Measurements from ENCODE around the gene FZD1.

The FZD1 gene

GRCh38 chr7:91280185-91280584, 16.0 kb downstream of the FZD1 start:
- Histone ChIP-seq H3K56ac (ENCODE audit: low read length) (no peak overlapping the region), H4K5ac (ENCODE audit: low read length) (no peak overlapping the region), H3K9ac (ENCODE audit: low read length) (no peak overlapping the region), H3K27ac (ENCODE audit: low read depth, low read length) (no peak overlapping the region), H3K27me3 (ENCODE audit: insufficient read depth, low read length, poor library complexity) (no peaks in the 10 kb centered on the region), H4K8ac (ENCODE audit: low read depth, low read length) (no peak overlapping the region), H3K4me1 (ENCODE audit: control insufficient read depth, low read depth, low read length) (no peaks in the 10 kb centered on the region), H3K4me3 (ENCODE audit: low read length) (no peak overlapping the region), H3K18ac (ENCODE audit: low read length) (no peak overlapping the region), H3K4ac (ENCODE audit: low read depth, low read length) (no peak overlapping the region), H2BK15ac (replicated peaks; ENCODE audit: low read depth) (no peak overlapping the region), H3K23ac (ENCODE audit: low read length) (no peak overlapping the region), H3K79me1 (ENCODE audit: low read length) (no peaks in the 10 kb centered on the region), H3K4me2 (ENCODE audit: low read length) (no peak overlapping the region), H2AK5ac (ENCODE audit: low read length) (no peak overlapping the region), H2BK5ac (ENCODE audit: low read length) (no peak overlapping the region), H3K36me3 (ENCODE audit: control insufficient read depth, insufficient read depth, low read length) (no peaks in the 10 kb centered on the region), H3K79me2 (ENCODE audit: control insufficient read depth, insufficient read depth, low read length) (no peaks in the 10 kb centered on the region), H2BK120ac (ENCODE audit: low read depth, low read length) (no peak overlapping the region)
- peak; percentile 44 for DNase-seq
- WGBS (ENCODE audit: extremely low coverage, insufficient coverage, low lambda C conversion rate), result no CpG with 5 or more reads among the region's 1 CpG

GRCh38 chr7:91280604-91281003, 16.4 kb downstream of the FZD1 start:
- Histone ChIP-seq H3K18ac (ENCODE audit: low read length) (no peak overlapping the region), H3K27me3 (ENCODE audit: insufficient read depth, low read length, poor library complexity) (no peaks in the 10 kb centered on the region), H3K56ac (ENCODE audit: low read length) (no peak overlapping the region), H2BK15ac (replicated peaks; ENCODE audit: low read depth) (no peak overlapping the region), H3K4me2 (ENCODE audit: low read length) (no peak overlapping the region), H3K4me1 (ENCODE audit: control insufficient read depth, low read depth, low read length) (no peaks in the 10 kb centered on the region), H2BK5ac (ENCODE audit: low read length) (no peak overlapping the region), H3K36me3 (ENCODE audit: control insufficient read depth, insufficient read depth, low read length) (no peaks in the 10 kb centered on the region), H3K9ac (ENCODE audit: low read length) (no peak overlapping the region), H4K8ac (ENCODE audit: low read depth, low read length) (no peak overlapping the region), H4K5ac (ENCODE audit: low read length) (no peak overlapping the region), H2BK120ac (ENCODE audit: low read depth, low read length) (no peak overlapping the region), H3K23ac (ENCODE audit: low read length) (no peak overlapping the region), H3K4me3 (ENCODE audit: low read length) (no peak overlapping the region), H3K79me2 (ENCODE audit: control insufficient read depth, insufficient read depth, low read length) (no peaks in the 10 kb centered on the region), H3K79me1 (ENCODE audit: low read length) (no peaks in the 10 kb centered on the region), H2AK5ac (ENCODE audit: low read length) (no peak overlapping the region), H3K27ac (ENCODE audit: low read depth, low read length) (no peak overlapping the region), H3K4ac (ENCODE audit: low read depth, low read length) (no peak overlapping the region)
- WGBS (ENCODE audit: extremely low coverage, insufficient coverage, low lambda C conversion rate), result no CpG with 5 or more reads among the region's 1 CpG
- no peak for DNase-seq

- H2AK5ac ChIP-seq (ENCODE audit: low read length), result no peak overlapping the region
- DNase-seq, result no peak
- no peaks in the 10 kb centered on the region for H3K79me1 ChIP-seq (ENCODE audit: low read length)
- H2BK120ac ChIP-seq (ENCODE audit: low read depth, low read length), result no peak overlapping the region
- no peak overlapping the region for H2BK5ac ChIP-seq (ENCODE audit: low read length)
- H4K5ac ChIP-seq (ENCODE audit: low read length), result no peak overlapping the region
- H3K36me3 ChIP-seq (ENCODE audit: control insufficient read depth, insufficient read depth, low read length), result no peaks in the 10 kb centered on the region
- no peak overlapping the region for H3K9ac ChIP-seq (ENCODE audit: low read length)
- H3K56ac ChIP-seq (ENCODE audit: low read length), result no peak overlapping the region
- no peaks in the 10 kb centered on the region for H3K4me1 ChIP-seq (ENCODE audit: control insufficient read depth, low read depth, low read length)
- no peak overlapping the region for H3K23ac ChIP-seq (ENCODE audit: low read length)
- no peaks in the 10 kb centered on the region for H3K79me2 ChIP-seq (ENCODE audit: control insufficient read depth, insufficient read depth, low read length)
- H3K4me3 ChIP-seq (ENCODE audit: low read length), result no peak overlapping the region
- H4K8ac ChIP-seq (ENCODE audit: low read depth, low read length), result no peak overlapping the region
- no peak overlapping the region for H3K18ac ChIP-seq (ENCODE audit: low read length)
- no CpG with 5 or more reads among the region's 7 CpGs for WGBS (ENCODE audit: extremely low coverage, insufficient coverage, low lambda C conversion rate)
- H3K27ac ChIP-seq (ENCODE audit: low read depth, low read length), result no peak overlapping the region
- H3K4ac ChIP-seq (ENCODE audit: low read depth, low read length), result no peak overlapping the region
- no peaks in the 10 kb centered on the region for H3K27me3 ChIP-seq (ENCODE audit: insufficient read depth, low read length, poor library complexity)
- no peak overlapping the region for H2BK15ac ChIP-seq (replicated peaks; ENCODE audit: low read depth)
- H3K4me2 ChIP-seq (ENCODE audit: low read length), result no peak overlapping the region
Observed at GRCh38 chr7:91285696-91286355, 21.6 kb downstream of the FZD1 start.

- no peak overlapping the region for H3K4me2 ChIP-seq (ENCODE audit: low read length)
- no CpG with 5 or more reads among the region's 6 CpGs for WGBS (ENCODE audit: extremely low coverage, insufficient coverage, low lambda C conversion rate)
- H3K9ac ChIP-seq (ENCODE audit: low read length), result no peak overlapping the region
- no peaks in the 10 kb centered on the region for H3K36me3 ChIP-seq (ENCODE audit: control insufficient read depth, insufficient read depth, low read length)
- no peak overlapping the region for H2BK15ac ChIP-seq (replicated peaks; ENCODE audit: low read depth)
- no peak overlapping the region for H3K27ac ChIP-seq (ENCODE audit: low read depth, low read length)
- no peak overlapping the region for H3K56ac ChIP-seq (ENCODE audit: low read length)
- H4K8ac ChIP-seq (ENCODE audit: low read depth, low read length), result no peak overlapping the region
- no peak overlapping the region for H2BK5ac ChIP-seq (ENCODE audit: low read length)
- no peaks in the 10 kb centered on the region for H3K4me1 ChIP-seq (ENCODE audit: control insufficient read depth, low read depth, low read length)
- no peak overlapping the region for H3K18ac ChIP-seq (ENCODE audit: low read length)
- no peaks in the 10 kb centered on the region for H3K79me1 ChIP-seq (ENCODE audit: low read length)
- DNase-seq, result no peak
- no peaks in the 10 kb centered on the region for H3K27me3 ChIP-seq (ENCODE audit: insufficient read depth, low read length, poor library complexity)
- H3K23ac ChIP-seq (ENCODE audit: low read length), result no peak overlapping the region
- H3K4ac ChIP-seq (ENCODE audit: low read depth, low read length), result no peak overlapping the region
- no peak overlapping the region for H2BK120ac ChIP-seq (ENCODE audit: low read depth, low read length)
- no peak overlapping the region for H4K5ac ChIP-seq (ENCODE audit: low read length)
- H3K79me2 ChIP-seq (ENCODE audit: control insufficient read depth, insufficient read depth, low read length), result no peaks in the 10 kb centered on the region
- no peak overlapping the region for H3K4me3 ChIP-seq (ENCODE audit: low read length)
- no peak overlapping the region for H2AK5ac ChIP-seq (ENCODE audit: low read length)
Observed at GRCh38 chr7:91286432-91286831, 22.2 kb downstream of the FZD1 start.

- H3K4ac ChIP-seq (ENCODE audit: low read depth, low read length), result no peak overlapping the region
- H3K4me1 ChIP-seq (ENCODE audit: control insufficient read depth, low read depth, low read length), result no peaks in the 10 kb centered on the region
- H4K8ac ChIP-seq (ENCODE audit: low read depth, low read length), result no peak overlapping the region
- H3K79me1 ChIP-seq (ENCODE audit: low read length), result no peaks in the 10 kb centered on the region
- H3K79me2 ChIP-seq (ENCODE audit: control insufficient read depth, insufficient read depth, low read length), result no peaks in the 10 kb centered on the region
- H3K56ac ChIP-seq (ENCODE audit: low read length), result no peak overlapping the region
- H2BK120ac ChIP-seq (ENCODE audit: low read depth, low read length), result no peak overlapping the region
- peak overlapping the region; percentile 18 for H3K18ac ChIP-seq (ENCODE audit: low read length)
- no peaks in the 10 kb centered on the region for H3K27me3 ChIP-seq (ENCODE audit: insufficient read depth, low read length, poor library complexity)
- H3K4me2 ChIP-seq (ENCODE audit: low read length), result no peak overlapping the region
- no CpG with 5 or more reads among the region's 4 CpGs for WGBS (ENCODE audit: extremely low coverage, insufficient coverage, low lambda C conversion rate)
- no peak for DNase-seq
- H4K5ac ChIP-seq (ENCODE audit: low read length), result no peak overlapping the region
- H2BK5ac ChIP-seq (ENCODE audit: low read length), result no peak overlapping the region
- H3K4me3 ChIP-seq (ENCODE audit: low read length), result no peak overlapping the region
- no peak overlapping the region for H2BK15ac ChIP-seq (replicated peaks; ENCODE audit: low read depth)
- no peak overlapping the region for H3K9ac ChIP-seq (ENCODE audit: low read length)
- no peak overlapping the region for H3K23ac ChIP-seq (ENCODE audit: low read length)
- no peaks in the 10 kb centered on the region for H3K36me3 ChIP-seq (ENCODE audit: control insufficient read depth, insufficient read depth, low read length)
- H2AK5ac ChIP-seq (ENCODE audit: low read length), result no peak overlapping the region
- no peak overlapping the region for H3K27ac ChIP-seq (ENCODE audit: low read depth, low read length)
Observed at GRCh38 chr7:91287371-91288084, 23.3 kb downstream of the FZD1 start.
